PC-9 (cell line): ENCODE results near the gene PTCD1. TPM values are rescaled to one million over a fixed set of nuclear protein-coding genes. Genes with fewer than 3 reads are reported as not detected.

Experiments used
- BruUV-seq: library from RNA; stranded (reverse); fragments of 400-500 nt; replicated peaks from 2 replicates; lab custom pipeline; 2021; lab: Mats Ljungman, UMichigan
- CTCF ChIA-PET: fragments of 300-600 bp; sonication (Branson Sonifier 250); formaldehyde crosslinking; loops from one replicate; lab custom pipeline; 2022; ENCODE audit warnings: antibody characterized with exemption; lab: Charles Lee
- POLR2A ChIA-PET: fragments of 300-600 bp; sonication (Branson Sonifier 250); formaldehyde crosslinking; loops from one replicate; lab custom pipeline; 2022; ENCODE audit warnings: antibody characterized with exemption; ENCODE audit not compliant: unreplicated experiment; lab: Charles Lee
- DNase-seq, 2 experiments: peaks; one replicate each; pipeline versions ENCODE4 v3.0.0 to v3.0.0-alpha.2; 2015 to 2022; ENCODE audit warnings: mixed read lengths in 1 of 2
- H2AFZ ChIP-seq: fragments of 200-600 bp; sonication (generic); 2 replicates; pipeline ENCODE4 v1.8.1; 2017; ENCODE audit warnings: antibody characterized with exemption
- H3F3A ChIP-seq: fragments of 200-600 bp; sonication (generic); 2 replicates; pipeline ENCODE4 v1.8.1; 2017; ENCODE audit warnings: antibody characterized with exemption, mild to moderate bottlenecking, low read depth; ENCODE audit not compliant: insufficient read depth
- H3K27ac ChIP-seq: fragments of 200-600 bp; sonication (generic); 2 replicates; pipeline ENCODE4 v1.6.1; 2016; ENCODE audit warnings: mixed run types
- H3K27me3 ChIP-seq: fragments of 200-600 bp; sonication (generic); 2 replicates; pipeline ENCODE4 v1.6.1; 2016; ENCODE audit warnings: low read depth, mixed run types; ENCODE audit not compliant: insufficient read depth
- H3K36me3 ChIP-seq: fragments of 200-600 bp; sonication (generic); 2 replicates; pipeline ENCODE4 v1.6.1; 2016; ENCODE audit warnings: low read depth, mixed run types
- H3K4me1 ChIP-seq: fragments of 200-600 bp; sonication (generic); replicated peaks from 2 replicates; pipeline ENCODE4 v1.6.1; 2016; ENCODE audit warnings: mixed run types; ENCODE audit not compliant: insufficient read depth
- H3K4me2 ChIP-seq: fragments of 200-600 bp; sonication (generic); 2 replicates; pipeline ENCODE4 v1.6.1; 2017; ENCODE audit warnings: mixed run types
- H3K4me3 ChIP-seq: fragments of 200-600 bp; sonication (generic); 2 replicates; pipeline ENCODE4 v1.6.1; 2016; ENCODE audit warnings: mixed run types
- H3K79me2 ChIP-seq: fragments of 200-600 bp; sonication (generic); 2 replicates; pipeline ENCODE4 v1.6.1; 2017; ENCODE audit warnings: low read depth, mixed run types
- H3K9me2 ChIP-seq: fragments of 200-600 bp; sonication (generic); 2 replicates; pipeline ENCODE4 v1.8.1; 2017; ENCODE audit warnings: mild to moderate bottlenecking; ENCODE audit not compliant: insufficient read depth
- H3K9me3 ChIP-seq: fragments of 200-600 bp; sonication (generic); 2 replicates; pipeline ENCODE4 v1.8.1; 2016; ENCODE audit warnings: low read depth; ENCODE audit not compliant: insufficient read depth
- H4K20me1 ChIP-seq: fragments of 200-600 bp; sonication (generic); 2 replicates; pipeline ENCODE4 v1.8.1; 2017; ENCODE audit not compliant: insufficient read depth
- CTCF ChIP-seq: fragments of 200-600 bp; sonication (generic); conservative IDR thresholded peaks from 2 replicates; pipeline ENCODE4 v1.6.1; 2017; ENCODE audit warnings: mixed run types, antibody characterized with exemption, mild to moderate bottlenecking, moderate library complexity
- EZH2 ChIP-seq: fragments of 200-600 bp; sonication (generic); IDR thresholded peaks from 2 replicates; pipeline ENCODE4 v1.8.0; 2017; ENCODE audit warnings: antibody characterized with exemption, low read depth
- intact Hi-C: fragments of 100-400 bp; cut with micrococcal nuclease; formaldehyde crosslinking; loops from one replicate; pipeline ENCODE4 v1.10.0; 2022; ENCODE audit not compliant: unreplicated experiment
- total RNA-seq: library from RNA; stranded (reverse); gene quantifications from 2 replicates; pipeline ENCODE4 v1.2.3, GENCODE V29; 2021

Gene PTCD1
- total RNA-seq, 1 experiment from 2014 or later = 8.0 TPM

- no TSS peak for BruUV-seq
- ChIA-PET CTCF (no interaction called here), POLR2A (no interaction called here)
- Histone ChIP-seq H3K4me3 (no peak overlapping the region), H3K9me2 (no peaks in the 10 kb centered on the region), H3K4me1 (no peaks in the 10 kb centered on the region), H3F3A (no peaks in the 10 kb centered on the region), H3K27ac (no peak overlapping the region), H2AFZ (no peak overlapping the region), H3K36me3 (no peaks in the 10 kb centered on the region), H3K27me3 (no peaks in the 10 kb centered on the region), H3K79me2 (no peaks in the 10 kb centered on the region), H3K4me2 (no peak overlapping the region), H4K20me1 (no peaks in the 10 kb centered on the region), H3K9me3 (no peaks in the 10 kb centered on the region)
- DNase-seq = no peak
- no peak for TF ChIP-seq EZH2
- no peak for TF ChIP-seq CTCF
- intact Hi-C loops = no loop called here
Measured at GRCh38 chr7:99429756-99430155, 8.8 kb downstream of the PTCD1 start.

- Histone ChIP-seq H3K36me3 (no peaks in the 10 kb centered on the region), H3K9me3 (no peaks in the 10 kb centered on the region), H3K79me2 (no peaks in the 10 kb centered on the region), H3F3A (no peaks in the 10 kb centered on the region), H3K4me2 (no peak overlapping the region), H3K27me3 (no peaks in the 10 kb centered on the region), H3K4me3 (no peak overlapping the region), H3K27ac (no peak overlapping the region), H4K20me1 (no peaks in the 10 kb centered on the region), H2AFZ (no peak overlapping the region), H3K4me1 (no peaks in the 10 kb centered on the region), H3K9me2 (no peaks in the 10 kb centered on the region)
- no peak for DNase-seq
- ChIA-PET POLR2A (no interaction called here), CTCF (no interaction called here)
- TF ChIP-seq EZH2 = no peak
- no peak for TF ChIP-seq CTCF
- intact Hi-C loops = no loop called here
- no TSS peak for BruUV-seq
Measured at GRCh38 chr7:99428972-99429566, 9.5 kb downstream of the PTCD1 start.

- POLR2A ChIA-PET = no interaction called here
- no TSS peak for BruUV-seq
Measured at GRCh38 chr7:99424932-99425730, 13.5 kb downstream of the PTCD1 start.

More at GRCh38 chr7:99424932-99425730, 13.5 kb downstream of the PTCD1 start:
- Histone ChIP-seq H3K4me3 (no peak overlapping the region), H3K4me1 (no peaks in the 10 kb centered on the region), H3K27ac (no peak overlapping the region), H3K9me3 (no peaks in the 10 kb centered on the region), H3K79me2 (no peaks in the 10 kb centered on the region), H3K36me3 (no peaks in the 10 kb centered on the region), H3K9me2 (no peaks in the 10 kb centered on the region), H3F3A (peaks cover 12% of the 10 kb centered on the region; the same call in 1 of the 2 replicates), H3K27me3 (no peaks in the 10 kb centered on the region), H2AFZ (no peak overlapping the region), H3K4me2 (no peak overlapping the region), H4K20me1 (no peaks in the 10 kb centered on the region)
- intact Hi-C loops = no loop called here
- no peak for DNase-seq
- no peak for TF ChIP-seq EZH2
- TF ChIP-seq CTCF = no peak
- CTCF ChIA-PET = no interaction called here
